GM18868 (cell line): ENCODE measurements around the gene SMG6.
"Not testable (repeated sequence)": the region's sequence is repeated elsewhere in the genome, so short reads cannot be mapped to it uniquely, and the experiment has no call there.

Experiments
- ATAC-seq: cut with Tn5 transposase; IDR thresholded peaks from one replicate; pipeline ENCODE4 v1.9.1; 2021; ENCODE audit warnings: mild to moderate bottlenecking, moderate library complexity; ENCODE audit not compliant: unreplicated experiment

The SMG6 gene

GRCh38 chr17:2018716-2019510, 284.7 kb downstream of the SMG6 start:
- no peak for ATAC-seq

- no peak for ATAC-seq
Observed at GRCh38 chr17:2017274-2017941, 286.2 kb downstream of the SMG6 start.

- ATAC-seq: no peak
Observed at GRCh38 chr17:2016494-2016893, 287.1 kb downstream of the SMG6 start.

- ATAC-seq: no peak
Observed at GRCh38 chr17:2015314-2015713, 288.3 kb downstream of the SMG6 start.

GRCh38 chr17:2013994-2014317, 289.6 kb downstream of the SMG6 start:
- ATAC-seq: no peak

- ATAC-seq: not testable (repeated sequence)
Observed at GRCh38 chr17:2013220-2013993, 290.2 kb downstream of the SMG6 start.

- ATAC-seq: no peak
Observed at GRCh38 chr17:2012499-2012898, 291.1 kb downstream of the SMG6 start.

- no peak for ATAC-seq
Observed at GRCh38 chr17:2011411-2012371, 291.9 kb downstream of the SMG6 start.
